ENCODE measurements around the gene SMIM10.

DNA sequence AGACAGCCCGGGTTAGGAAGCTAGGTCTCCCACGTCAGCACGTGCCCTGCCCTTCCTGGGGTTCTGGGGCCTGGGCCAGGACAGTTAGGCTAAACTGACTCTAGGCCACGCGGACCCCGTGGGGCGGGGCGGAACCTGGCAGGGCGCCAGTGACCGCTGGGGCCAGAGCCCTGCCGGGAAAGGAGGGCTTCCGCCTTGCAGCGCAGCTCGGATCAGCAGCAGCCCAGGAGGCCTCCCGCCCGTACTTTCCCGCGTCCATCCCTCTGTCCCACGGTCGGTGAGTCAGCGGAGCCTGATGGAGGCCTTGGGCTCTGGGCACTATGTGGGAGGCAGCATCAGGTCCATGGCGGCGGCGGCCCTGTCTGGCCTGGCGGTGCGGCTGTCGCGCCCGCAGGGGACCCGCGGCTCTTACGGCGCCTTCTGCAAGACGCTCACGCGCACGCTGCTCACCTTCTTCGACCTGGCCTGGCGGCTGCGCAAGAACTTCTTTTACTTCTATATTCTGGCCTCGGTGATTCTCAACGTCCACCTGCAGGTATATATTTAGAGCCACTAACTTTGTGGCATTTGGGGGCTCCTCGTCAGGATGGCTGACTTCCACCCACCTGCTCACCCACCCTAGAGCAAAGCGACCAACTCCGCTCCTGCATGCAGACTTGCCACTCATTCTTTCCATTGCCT, at the start of gene SMIM10:
- TF ChIP-seq KDM1A (CRISPR knock-in tag; IDR thresholded peaks at IDR 0.05) = no peak
- no peak for TF ChIP-seq NFIB (CRISPR knock-in tag; IDR thresholded peaks at IDR 0.05; ENCODE audit: borderline replicate concordance)
- TF ChIP-seq, protein P1, sequence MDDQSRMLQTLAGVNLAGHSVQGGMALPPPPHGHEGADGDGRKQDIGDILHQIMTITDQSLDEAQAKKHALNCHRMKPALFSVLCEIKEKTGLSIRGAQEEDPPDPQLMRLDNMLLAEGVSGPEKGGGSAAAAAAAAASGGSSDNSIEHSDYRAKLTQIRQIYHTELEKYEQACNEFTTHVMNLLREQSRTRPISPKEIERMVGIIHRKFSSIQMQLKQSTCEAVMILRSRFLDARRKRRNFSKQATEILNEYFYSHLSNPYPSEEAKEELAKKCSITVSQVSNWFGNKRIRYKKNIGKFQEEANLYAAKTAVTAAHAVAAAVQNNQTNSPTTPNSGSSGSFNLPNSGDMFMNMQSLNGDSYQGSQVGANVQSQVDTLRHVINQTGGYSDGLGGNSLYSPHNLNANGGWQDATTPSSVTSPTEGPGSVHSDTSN (CRISPR knock-in tag; IDR thresholded peaks at IDR 0.05; ENCODE audit: borderline replicate concordance) = no peak
- TF ChIP-seq MAX (IDR thresholded peaks at IDR 0.05) = no peak
- TF ChIP-seq POLR2AphosphoS5 (IDR thresholded peaks at IDR 0.05; ENCODE audit: low read depth, low read length) = no peak
- TF ChIP-seq, protein P2, sequence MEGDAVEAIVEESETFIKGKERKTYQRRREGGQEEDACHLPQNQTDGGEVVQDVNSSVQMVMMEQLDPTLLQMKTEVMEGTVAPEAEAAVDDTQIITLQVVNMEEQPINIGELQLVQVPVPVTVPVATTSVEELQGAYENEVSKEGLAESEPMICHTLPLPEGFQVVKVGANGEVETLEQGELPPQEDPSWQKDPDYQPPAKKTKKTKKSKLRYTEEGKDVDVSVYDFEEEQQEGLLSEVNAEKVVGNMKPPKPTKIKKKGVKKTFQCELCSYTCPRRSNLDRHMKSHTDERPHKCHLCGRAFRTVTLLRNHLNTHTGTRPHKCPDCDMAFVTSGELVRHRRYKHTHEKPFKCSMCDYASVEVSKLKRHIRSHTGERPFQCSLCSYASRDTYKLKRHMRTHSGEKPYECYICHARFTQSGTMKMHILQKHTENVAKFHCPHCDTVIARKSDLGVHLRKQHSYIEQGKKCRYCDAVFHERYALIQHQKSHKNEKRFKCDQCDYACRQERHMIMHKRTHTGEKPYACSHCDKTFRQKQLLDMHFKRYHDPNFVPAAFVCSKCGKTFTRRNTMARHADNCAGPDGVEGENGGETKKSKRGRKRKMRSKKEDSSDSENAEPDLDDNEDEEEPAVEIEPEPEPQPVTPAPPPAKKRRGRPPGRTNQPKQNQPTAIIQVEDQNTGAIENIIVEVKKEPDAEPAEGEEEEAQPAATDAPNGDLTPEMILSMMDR (CRISPR knock-in tag; IDR thresholded peaks at IDR 0.05) = no peak
